Jurkat, Clone E6-1 (cell line): ENCODE measurements around the gene ZNF532.
"Not testable (repeated sequence)": the region's sequence is repeated elsewhere in the genome, so short reads cannot be mapped to it uniquely, and the experiment has no call there.

Experiments
- DNase-seq: peaks from one replicate; pipeline ENCODE4 v3.0.0-alpha.2; 2011; ENCODE audit warnings: low read depth, low spot score
- H3K4me3 ChIP-seq: 2 replicates; pipeline ENCODE4 v1.5.1; 2011; ENCODE audit warnings: mild to moderate bottlenecking, low read length, control low read depth, moderate library complexity

ZNF532 gene

DNA sequence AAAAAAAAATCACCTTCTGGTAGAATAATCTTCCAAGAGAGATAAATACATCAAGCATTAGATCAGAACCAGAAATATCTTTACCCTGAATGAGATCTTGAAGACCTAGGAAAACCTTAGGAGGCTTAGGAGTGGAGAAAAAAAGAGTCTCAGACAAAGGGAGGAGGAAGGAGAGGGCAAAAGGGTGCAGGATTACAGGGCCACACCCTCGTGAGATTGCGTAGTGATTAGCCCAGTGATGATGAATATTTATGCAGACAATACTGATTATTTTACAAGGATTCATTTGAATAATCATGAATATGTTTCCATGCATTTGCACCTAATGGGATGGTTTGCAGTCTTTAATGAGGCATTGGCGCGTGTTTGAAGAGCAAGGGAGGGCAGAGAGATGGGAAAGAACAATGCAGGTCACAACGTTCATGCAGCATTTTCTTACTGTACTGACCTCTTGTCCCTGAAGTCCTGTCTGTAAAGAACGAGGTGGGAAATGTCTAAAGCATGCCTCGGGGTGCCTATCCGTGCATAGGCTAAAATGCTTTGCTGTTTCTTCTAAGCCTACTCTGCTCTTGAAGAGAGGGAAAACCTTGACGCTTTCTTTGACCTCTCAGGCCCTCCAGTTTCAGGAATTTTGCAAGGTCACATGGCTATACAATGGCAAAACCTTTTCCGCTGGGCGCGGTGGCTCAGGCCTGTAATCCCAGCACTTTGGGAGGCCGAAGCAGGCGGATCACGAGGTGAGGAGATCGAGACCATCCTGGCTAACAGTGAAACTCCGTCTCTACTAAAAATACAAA is 18.6 kb upstream of the ZNF532 start:
- DNase-seq = no peak
- H3K4me3 ChIP-seq = no peak overlapping the region

DNA sequence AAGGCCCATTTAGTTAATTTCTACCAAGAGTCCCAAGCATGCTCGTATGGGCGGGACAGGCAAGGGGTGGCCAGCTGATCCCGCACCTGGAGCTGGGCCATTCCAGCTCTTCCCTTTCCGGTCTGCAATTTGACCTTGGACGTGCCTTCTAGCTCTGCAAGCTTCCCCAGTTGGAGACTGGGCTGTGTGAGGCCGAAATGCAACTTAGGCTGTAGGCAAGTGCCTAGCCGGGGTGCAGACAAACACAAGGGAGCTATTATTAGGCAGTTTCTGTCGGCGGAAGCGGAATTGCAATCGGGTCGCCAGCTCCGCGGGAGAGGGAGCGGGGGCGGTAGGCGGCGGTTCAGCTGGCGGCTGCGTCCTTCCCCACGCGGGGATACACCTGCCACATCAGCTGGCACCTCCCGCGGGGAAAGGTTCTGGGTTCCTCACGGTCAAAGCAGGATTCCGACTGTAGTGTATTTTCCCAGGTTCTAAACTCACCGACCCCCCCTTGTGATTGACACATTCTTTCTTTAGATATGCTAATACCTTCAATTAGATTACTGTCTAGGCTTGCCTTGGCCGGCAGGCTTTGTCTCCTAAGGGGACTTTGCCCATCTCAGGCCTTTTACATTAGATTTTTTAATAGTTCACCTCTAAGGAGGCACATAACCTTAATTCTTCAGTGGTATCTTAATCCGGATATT is 17.1 kb upstream of the ZNF532 start:
- DNase-seq = no peak
- H3K4me3 ChIP-seq = no peak overlapping the region

DNA sequence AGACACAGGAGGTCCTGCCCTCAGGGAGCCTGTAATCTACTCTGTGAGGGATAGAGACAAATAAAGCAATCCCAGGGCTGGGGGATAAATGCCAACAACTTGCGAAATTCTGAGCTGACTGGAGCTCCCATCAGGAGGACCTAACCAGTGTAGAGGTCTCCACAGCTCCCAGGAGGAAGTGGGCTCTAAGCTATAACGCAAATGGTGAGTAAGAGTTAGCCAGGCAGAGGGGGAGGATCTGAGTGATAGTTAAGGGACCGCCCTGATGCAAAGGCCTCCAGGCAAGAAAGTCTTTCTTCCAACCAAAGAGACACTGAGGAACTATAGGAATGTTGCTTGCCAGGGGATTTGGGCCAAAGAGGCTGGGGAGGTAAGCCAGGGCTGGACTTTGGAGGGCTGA is 16.0 kb upstream of the ZNF532 start:
- H3K4me3 ChIP-seq = no peak overlapping the region
- no peak for DNase-seq

DNA sequence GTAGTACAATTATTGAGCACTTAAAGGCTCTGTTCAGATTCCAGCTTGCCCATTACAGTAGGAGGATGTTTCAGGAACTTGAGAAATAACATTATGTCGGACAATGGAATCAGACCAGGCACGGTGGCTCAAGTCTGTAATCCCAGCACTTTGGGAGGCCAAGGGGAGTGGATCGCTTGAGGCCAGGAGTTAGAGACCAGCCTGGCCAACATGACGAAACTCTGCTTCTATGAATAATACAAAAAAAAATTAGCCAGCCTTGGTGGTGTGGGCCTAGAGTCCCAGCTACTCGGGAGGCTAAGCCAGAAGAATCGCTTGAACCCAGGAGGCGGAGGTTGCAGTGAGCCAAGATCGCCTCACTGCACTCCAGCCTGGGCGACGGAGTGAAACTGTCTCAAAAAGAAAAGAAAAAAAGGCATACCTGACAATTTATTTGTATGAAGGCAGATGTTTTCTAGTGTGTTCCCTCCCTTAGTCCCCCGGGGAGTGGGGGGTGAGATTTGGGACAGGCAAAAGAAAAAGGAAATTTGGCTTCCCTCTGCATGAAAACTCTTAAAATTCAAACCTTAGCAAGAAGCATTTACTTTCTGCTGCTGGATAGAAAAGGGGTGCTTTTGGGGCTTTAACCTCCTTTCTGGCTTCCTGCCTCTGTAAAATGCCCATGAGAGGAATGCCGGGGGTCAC is 13.7 kb upstream of the ZNF532 start:
- DNase-seq = no peak
- no peak overlapping the region for H3K4me3 ChIP-seq

DNA sequence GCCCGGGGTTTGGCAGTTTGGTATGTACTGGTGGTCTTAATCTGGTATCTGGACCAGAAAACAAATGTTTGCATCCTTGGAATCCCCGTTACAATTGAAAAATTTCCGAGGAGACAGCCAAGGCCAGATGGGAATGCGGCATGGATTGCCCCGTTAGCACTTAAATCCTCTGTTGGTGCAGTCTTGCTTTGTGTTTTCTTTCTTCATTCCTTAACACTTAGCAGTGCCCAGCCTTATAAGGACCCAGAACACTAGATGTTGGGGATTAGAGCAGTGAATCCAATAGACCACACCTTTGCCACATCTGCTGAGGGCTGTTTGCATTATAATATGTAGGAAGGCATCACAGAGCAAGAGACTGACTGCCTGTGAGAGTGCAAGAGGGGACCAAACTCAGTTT is 12.8 kb upstream of the ZNF532 start:
- no peak for DNase-seq
- H3K4me3 ChIP-seq = no peak overlapping the region

DNA sequence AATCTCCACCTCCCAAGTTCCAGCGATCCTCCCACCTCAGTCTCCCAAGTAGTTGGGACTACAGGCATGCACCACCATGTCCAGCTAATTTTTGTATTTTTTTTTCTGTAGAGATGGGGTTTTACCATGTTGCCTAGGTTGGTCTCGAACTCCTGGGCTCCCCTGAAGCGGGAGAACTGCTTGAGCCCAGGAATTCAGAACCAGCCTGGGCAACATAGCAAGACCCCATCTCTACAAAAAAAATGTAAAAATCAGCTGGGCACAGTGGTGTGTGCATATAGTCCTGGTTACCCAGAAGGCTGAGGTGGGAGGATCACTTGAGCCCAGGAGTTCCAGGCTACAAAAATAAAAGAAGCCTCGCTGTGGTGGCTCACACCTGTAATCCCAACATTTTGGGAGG is 12.0 kb upstream of the ZNF532 start:
- no peak for DNase-seq
- no peak overlapping the region for H3K4me3 ChIP-seq

DNA sequence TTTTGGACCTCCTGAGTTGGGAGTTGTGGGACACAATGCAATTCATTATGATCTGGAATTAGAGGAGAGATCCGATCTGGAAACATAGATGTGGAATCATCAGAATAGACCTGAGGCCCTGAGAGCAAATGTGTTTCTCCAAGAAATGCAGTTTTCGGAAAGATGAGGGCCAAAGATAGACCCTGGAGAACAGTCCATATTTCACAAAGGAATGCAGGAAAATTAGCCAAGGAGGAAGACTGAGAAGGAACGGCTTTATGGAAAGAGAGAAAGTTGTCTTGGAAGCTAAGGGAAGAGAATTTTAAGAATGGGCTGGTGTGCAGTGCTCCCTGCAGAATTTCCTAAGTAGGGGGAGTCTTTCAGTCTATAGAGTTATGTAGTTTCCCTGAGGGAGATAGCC is 11.1 kb upstream of the ZNF532 start:
- no peak overlapping the region for H3K4me3 ChIP-seq
- no peak for DNase-seq

DNA sequence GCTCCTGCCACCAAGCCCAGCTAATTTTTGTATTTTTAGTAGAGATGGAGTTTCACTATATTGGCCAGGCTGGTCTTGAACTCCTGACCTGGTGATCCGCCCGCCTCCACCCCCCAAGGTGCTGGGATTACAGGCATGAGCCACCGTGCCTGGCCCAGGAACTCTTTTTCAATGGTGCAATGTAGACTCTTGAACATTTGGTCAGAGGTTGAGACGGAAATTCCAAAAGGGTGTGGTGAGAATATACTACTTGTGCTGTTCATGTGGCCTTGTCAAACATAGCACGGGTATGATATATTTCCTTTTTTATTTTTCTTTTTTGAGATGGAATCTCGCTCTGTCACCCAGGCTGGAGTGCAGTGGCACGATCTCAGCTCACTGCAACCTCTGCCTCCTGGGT is 9.2 kb upstream of the ZNF532 start:
- not testable (repeated sequence) for H3K4me3 ChIP-seq, DNase-seq

DNA sequence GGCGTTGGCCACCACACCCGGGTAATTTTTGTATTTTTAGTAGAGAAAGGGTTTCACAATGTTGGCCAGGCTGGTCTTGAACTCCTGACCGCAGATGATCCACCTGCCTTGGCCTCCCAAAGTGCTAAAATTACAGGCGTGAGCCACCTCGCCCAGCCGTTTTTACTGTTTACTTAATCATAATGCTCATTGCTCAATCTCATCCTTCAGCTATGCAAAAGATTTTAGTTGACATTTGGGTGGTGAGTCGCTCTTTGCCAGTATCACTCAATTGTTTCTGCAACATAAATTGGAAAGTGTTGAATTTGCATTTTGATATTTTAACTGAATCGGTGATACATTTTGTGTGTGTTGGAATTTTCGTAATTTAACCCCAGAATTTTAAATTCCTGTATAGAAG is 7.8 kb upstream of the ZNF532 start:
- DNase-seq = no peak
- H3K4me3 ChIP-seq = no peak overlapping the region

DNA sequence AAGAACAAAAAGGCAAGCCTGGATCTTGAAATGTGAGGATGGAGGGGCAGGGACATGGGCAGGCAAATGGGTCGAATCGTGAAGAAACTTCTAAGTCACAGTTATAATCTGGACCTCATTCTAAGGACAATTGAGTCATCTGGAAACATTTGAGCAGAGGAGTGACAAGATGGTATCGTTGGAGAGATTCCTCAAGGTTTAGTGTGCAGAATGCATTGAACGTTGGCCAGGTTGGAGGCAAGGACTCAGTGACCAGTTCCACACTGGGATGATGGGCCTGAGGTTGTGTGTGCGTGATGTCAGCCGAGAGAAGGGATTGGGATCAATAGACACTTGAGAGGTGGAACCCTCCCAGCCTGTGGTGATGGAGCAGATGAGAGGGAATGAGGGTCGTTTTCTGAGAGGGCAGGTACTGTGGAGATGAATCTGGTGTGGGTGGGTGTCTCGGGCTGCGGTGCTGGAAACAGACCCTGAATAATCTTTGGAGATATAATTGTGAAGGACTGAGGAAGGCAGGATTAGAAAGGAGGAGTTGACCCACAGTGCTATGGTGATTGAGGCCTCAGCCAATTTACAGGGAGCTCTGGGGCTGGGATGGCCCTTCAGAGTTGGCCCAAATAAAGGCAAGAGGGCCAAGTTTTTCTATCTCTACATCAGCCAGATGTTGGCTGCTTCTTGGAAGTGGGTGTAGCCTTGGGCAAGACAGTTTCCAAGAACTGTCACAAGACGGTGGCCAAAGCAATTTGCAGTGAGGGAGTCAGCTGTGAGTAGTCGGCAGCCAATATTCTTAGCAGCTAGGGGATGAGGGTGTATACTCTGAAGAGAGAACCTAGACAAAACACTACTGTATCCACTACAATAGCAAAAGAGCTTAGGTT is 5.8 kb upstream of the ZNF532 start:
- DNase-seq = no peak
- no peak overlapping the region for H3K4me3 ChIP-seq

DNA sequence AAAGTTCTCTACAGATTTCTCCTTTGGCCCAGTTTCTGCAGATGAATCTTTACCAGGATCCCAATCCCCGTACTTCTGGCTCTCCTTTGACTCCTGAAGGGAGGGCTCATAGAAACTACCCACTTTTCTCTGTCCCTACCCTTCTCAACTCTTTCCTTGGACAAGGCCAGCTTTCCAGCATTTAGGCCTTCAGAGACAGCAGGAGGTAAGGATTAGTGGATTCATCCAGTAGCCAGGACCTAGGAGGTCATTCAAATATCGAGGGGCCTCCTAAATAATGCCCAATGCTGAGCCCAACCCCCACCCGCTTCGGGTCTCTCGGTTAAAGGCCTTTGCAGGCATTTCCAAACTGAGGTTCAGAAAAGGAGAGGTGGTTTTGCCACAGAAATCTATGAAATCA is 4.8 kb upstream of the ZNF532 start:
- no peak for DNase-seq
- H3K4me3 ChIP-seq = no peak overlapping the region

DNA sequence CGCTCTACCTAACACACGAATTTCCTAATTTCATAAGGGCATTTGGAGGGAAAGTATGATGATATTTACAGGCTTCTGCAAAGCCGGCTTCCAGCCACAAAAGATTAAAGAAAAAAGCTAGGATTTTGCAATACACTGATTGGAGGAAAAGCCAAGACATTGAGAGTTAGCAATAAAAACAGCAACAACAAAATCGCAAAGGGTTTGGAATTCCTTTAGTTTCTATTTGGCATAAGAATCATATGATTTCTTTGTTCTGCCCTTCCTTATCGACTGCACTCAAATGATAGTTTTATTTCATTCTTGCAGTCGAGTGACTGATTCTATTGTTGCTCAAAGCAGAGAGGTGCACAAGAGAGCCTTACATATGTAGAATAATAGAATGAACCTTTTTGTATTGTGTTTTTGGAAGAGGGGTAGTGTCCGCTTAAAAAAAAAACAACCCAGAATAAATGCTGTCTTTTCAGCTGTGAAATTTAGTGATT is 3.9 kb upstream of the ZNF532 start:
- DNase-seq = no peak
- no peak overlapping the region for H3K4me3 ChIP-seq

DNA sequence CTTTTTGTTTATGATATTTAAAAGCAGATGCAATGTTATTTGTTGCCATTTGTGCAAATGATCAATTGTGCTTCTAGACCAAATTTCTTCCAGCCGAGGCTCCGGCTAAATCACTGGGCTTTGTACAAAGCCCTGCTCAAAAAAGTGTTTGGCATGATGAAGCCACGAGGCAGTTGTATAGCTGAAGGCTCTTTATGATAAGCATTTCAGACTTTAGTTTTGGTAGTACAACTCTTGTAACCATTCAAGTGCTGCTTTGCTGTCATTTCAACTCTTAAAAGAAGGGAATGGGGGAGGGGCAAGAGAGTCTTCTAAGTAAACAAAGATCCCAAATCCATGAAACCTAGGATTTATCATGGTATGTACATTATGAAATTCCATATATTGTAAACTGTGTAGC is 3.3 kb upstream of the ZNF532 start:
- H3K4me3 ChIP-seq = no peak overlapping the region

DNA sequence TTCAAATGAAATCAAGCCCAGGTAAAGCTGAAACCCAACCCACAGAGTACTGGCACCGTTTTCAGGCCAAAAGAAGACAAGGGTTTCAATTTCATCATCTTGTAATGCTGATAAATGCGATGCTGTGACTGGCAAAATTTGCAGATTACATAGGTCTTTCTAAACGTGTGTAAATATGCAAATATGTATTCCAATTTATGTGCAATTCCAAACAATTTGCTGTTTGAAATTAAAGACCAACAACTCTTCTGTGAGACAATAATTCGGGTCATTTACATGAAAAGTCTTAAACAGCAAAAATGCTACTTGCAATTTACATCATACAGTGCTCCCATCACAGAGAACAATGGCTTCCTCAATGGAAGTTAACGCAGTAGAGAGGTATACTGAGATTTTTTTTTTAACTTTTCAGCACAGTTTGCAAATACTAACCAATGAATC is 2.8 kb upstream of the ZNF532 start:
- DNase-seq = no peak
- no peak overlapping the region for H3K4me3 ChIP-seq

More for the DNA sequence above, 3.3 kb upstream of the ZNF532 start:
- DNase-seq = no peak

DNA sequence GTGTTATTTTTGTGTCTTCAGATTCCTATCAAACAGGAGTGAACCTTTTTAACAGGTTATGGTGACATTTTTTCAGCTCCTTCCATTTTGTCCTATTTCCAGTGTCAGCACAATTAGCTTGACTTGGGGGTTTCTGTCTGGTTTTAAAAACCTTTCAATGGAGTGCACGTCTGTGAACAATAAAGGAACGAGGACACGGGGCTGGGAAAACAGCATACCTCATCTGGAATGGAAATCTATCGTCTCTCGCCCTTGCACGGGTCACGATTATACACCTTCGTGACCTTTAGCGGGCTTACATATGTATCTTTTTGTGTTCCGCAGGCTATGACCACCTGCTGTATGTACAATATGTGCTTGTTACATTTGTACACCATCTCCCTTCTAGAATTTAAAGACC is 2.3 kb upstream of the ZNF532 start:
- H3K4me3 ChIP-seq = no peak overlapping the region
- no peak for DNase-seq

DNA sequence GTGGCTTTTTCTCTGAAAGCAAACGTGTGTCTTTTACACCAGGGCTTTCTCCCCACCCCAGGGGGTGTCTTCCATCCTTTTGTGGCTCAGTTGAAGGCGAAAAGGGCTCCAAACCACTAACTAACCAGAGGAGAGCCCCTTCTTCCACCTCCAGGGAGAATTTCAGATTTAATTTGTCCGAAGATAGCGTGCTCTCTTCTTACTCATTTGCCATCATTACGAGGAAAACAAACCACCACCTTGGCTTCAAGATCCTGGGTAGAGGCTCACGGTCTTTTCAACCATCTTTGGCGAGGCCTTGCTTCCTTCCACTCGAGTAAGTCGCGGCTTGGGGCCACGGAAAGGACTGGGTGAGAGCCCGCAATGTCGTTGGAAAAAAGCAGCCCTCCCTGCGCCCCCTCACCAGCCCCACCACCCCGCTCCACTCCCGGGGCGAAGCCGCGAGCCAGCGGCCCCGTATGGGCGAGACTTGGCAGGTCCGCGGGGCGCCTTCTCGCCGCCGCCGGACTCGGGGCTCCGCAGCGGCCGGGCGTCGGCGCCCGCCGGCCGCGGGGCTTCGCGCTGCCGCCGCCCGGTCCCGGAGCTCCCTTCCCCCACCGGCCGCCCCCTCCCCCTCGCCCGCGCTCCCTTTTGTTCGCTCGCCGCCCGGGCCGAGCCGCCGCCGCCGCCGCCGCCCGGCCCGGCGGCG is 1.7 kb upstream of the ZNF532 start:
- DNase-seq = no peak
- H3K4me3 ChIP-seq = no peak overlapping the region

DNA sequence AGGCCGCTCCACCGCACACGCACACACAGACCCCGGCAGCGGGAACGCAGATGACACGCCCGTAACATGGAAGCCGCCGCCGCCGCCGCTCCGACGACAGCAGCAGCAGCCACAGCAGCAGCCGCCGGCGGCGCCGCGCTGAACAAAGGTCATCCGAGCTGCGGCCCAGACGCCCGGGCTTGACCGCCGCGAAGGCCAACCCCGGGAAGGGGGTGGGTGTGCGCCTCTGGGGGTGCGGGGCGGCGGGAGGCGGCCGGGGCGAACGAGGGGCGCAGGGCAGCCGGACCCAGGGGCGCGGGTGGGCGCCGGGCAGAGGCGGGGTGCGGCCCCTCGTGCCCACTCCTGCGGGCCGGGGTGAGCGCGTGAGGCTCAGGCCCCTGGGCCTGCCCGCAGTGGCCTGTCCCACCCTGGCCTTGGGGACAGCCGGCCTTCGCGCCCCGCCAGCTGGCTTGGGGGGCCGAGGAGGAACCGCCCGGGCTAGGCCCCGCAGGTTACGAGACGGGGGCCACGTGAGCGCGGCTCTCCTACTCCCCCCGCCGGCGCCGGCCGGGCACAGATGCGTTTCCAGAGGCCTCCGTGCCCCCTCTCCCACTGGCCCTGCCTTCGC is 1.0 kb upstream of the ZNF532 start:
- no peak overlapping the region for H3K4me3 ChIP-seq
- no peak for DNase-seq

DNA sequence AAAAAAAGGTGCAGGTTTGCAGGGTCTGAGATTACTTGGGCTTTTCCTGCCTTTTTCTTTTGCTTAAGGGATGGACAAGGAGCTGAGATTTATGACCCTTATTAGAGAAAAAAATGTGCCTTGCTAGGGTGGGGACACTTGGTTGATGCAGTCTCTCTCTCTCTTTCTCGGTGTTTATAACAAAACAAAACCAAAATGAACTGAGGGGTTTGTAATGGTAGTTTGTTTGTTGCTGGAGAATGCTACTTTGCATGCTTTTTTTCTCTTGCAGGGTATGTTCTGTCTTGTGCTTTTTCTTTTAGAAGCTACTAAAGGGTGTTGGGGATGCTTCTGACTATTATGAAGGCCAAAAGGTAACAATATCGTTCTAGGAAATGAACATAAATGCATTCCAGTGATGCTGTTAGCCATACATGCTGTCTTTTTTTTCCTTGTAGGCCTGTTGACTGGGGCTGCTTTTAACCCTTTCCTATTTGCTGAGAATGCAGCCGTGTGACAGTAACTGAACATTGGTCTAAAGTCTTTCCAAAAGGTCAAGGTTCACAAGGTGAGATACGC is 435 bp downstream of the ZNF532 start:
- no peak overlapping the region for H3K4me3 ChIP-seq
- no peak for DNase-seq
